Lower leg skin (tissue), 3 donors: Measurements from ENCODE around the gene SH3RF1.

Experiments used
- CTCF ChIP-seq, 3 donors: fragments of 450-650 bp; IDR thresholded peaks; one replicate each; pipeline ENCODE4 v1.5.1; 2016; ENCODE audit warnings: antibody characterized with exemption in 3 of 3, mild to moderate bottlenecking in 3 of 3, moderate library complexity in 2 of 3
- POLR2A ChIP-seq, 2 donors: fragments of 450-650 bp; IDR thresholded peaks; one replicate each; pipeline ENCODE4 v1.6.1; 2016 to 2017; ENCODE audit warnings: antibody characterized with exemption in 2 of 2, mild to moderate bottlenecking in 1 of 2, moderate library complexity in 1 of 2

DNA sequence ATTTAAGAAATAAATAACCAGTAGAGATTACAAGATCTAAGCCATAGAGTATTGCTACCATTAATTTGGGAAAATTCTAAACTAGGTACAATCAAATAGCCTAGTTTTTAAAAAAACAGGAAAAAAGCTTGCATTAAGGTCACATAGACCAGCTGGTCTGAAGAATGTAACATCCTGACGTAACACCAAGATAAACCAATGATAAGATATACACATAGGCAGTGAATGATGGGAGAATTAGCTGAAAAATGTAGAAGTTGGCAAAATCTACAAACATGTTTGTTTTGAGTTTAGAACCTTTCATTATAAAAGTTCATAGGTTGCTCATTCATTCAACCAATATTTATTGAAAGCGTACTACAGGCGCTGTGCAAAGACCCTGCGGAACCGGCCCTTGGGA, 120.0 kb downstream of the SH3RF1 start:
- no peak for TF ChIP-seq CTCF (IDR thresholded peaks at IDR 0.05)
- no peak for TF ChIP-seq POLR2A (IDR thresholded peaks at IDR 0.05)
